ENCODE results near the gene SIL1. TPM values are rescaled to one million over a fixed set of nuclear protein-coding genes. Genes with fewer than 3 reads are reported as not detected.

The SIL1 gene
- polyA plus RNA-seq, 1 donor (not counting 4 experiments of a cell fraction or from before 2014, with no cell fraction given) = 45.4 TPM

DNA sequence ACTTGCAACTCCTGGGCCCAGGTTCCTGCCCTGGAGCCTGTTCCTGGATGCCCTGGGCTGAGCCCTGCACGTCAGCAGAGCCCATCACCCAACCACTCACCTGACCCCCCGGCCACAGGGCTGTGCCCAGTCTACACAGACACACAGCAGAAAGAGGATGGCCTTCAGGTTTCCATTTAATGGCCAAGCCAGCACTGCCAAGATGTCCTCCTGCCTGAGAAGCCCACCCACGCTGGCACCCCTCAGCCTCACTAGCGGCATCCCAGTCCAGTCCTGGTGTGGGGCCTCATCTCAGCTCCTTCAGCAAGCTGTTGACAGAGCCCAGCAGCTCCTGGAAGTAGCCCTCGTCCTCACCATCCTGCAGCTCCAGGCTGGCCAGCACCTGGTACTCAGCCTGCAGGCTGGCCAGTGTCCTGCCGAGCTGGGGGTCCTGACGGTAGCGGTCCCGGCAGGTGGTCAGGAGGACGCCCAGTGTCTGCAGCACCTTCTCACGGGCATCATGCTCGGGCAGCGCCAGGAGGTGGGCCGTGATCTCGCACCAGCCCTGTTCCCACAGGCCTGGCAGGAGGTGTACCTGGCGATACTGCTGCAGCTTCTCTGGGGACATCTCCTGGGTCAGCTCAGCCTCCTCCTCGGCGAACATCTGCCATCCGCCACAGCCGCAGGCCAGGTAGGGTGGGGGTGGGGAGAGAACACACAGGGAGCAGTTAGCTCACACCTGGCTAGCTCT is 251.2 kb downstream of the SIL1 start:
- H3K9me3 ChIP-seq (ENCODE audit: control insufficient read depth, low read depth, low read length) = no peaks in the 10 kb centered on the region
- H3K4me2 ChIP-seq (ENCODE audit: control insufficient read depth, extremely low read depth, insufficient read depth, low read depth, low read length) = no peak overlapping the region
- no peak for DNase-seq (ENCODE audit: low read depth, low spot score)
- no peak for TF ChIP-seq EZH2 (IDR thresholded peaks at IDR 0.05; ENCODE audit: low read length)
- TF ChIP-seq, protein P1, sequence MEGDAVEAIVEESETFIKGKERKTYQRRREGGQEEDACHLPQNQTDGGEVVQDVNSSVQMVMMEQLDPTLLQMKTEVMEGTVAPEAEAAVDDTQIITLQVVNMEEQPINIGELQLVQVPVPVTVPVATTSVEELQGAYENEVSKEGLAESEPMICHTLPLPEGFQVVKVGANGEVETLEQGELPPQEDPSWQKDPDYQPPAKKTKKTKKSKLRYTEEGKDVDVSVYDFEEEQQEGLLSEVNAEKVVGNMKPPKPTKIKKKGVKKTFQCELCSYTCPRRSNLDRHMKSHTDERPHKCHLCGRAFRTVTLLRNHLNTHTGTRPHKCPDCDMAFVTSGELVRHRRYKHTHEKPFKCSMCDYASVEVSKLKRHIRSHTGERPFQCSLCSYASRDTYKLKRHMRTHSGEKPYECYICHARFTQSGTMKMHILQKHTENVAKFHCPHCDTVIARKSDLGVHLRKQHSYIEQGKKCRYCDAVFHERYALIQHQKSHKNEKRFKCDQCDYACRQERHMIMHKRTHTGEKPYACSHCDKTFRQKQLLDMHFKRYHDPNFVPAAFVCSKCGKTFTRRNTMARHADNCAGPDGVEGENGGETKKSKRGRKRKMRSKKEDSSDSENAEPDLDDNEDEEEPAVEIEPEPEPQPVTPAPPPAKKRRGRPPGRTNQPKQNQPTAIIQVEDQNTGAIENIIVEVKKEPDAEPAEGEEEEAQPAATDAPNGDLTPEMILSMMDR (optimal IDR thresholded peaks at IDR 0.05 in 1 of 3, IDR thresholded peaks at IDR 0.05 in 1 of 3, conservative IDR thresholded peaks at IDR 0.05 in 1 of 3; ENCODE audit: extremely low read depth in 1 of 3, insufficient read depth in 2 of 3, low read length in 3 of 3) = no peak
- dilution Hi-C loops (cut with MboI; ENCODE audit: extremely low pct_ligation_motif_present, low sequenced_read_pairs) = no loop called here
- H3K79me2 ChIP-seq (ENCODE audit: control insufficient read depth, insufficient read depth, low read length) = no peaks in the 10 kb centered on the region
- H2AFZ ChIP-seq (ENCODE audit: control insufficient read depth, low read length) = no peak overlapping the region
- peaks cover 1 to 4% of the 10 kb centered on the region in 2 experiments for H3K36me3 ChIP-seq (ENCODE audit: control insufficient read depth in 2 of 2, extremely low read depth in 1 of 2, insufficient read depth in 2 of 2, low read length in 2 of 2)
- H3K27ac ChIP-seq (ENCODE audit: control insufficient read depth, insufficient read depth, low read length) = no peak overlapping the region
- no peak overlapping the region for H3K4me3 ChIP-seq (ENCODE audit: control insufficient read depth in 2 of 3, extremely low read depth in 1 of 3, insufficient read depth in 2 of 3, low read depth in 1 of 3, low read length in 3 of 3)
- no peaks in the 10 kb centered on the region for H4K20me1 ChIP-seq (ENCODE audit: control insufficient read depth, extremely low read depth, insufficient read depth, low read length)
- no peak for FAIRE-seq
- H3K27me3 ChIP-seq (ENCODE audit: control insufficient read depth, extremely low read depth, insufficient read depth, low read length) = no peaks in the 10 kb centered on the region
- no peak overlapping the region for H3K9ac ChIP-seq (ENCODE audit: control insufficient read depth, extremely low read depth, insufficient read depth, low read length)
- no peaks in the 10 kb centered on the region for H3K9me1 ChIP-seq (ENCODE audit: control insufficient read depth, extremely low read depth, insufficient read depth, low read length)
- H3K4me1 ChIP-seq (ENCODE audit: control insufficient read depth, extremely low read depth, insufficient read depth, low read length) = peaks cover 4% of the 10 kb centered on the region

DNA sequence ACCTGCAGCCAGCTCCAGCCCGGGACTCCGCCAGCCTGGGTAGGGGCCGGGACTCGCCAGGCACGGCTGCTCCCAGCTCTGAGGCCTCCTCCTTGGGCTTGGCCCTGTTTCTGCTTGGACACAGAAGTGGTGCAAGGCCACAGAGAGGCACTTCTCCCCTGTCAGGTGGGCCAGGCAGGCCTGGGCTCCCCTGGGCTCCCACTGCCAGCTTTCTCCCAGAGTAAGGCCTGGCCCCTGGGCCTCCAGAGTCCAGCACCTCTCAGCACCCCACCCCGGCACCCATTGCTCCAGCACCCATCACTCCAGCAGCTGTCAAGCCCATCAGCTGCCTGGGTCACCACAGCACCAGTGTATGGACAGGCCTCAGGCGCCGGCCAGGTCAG is 251.9 kb downstream of the SIL1 start:
- H3K9ac ChIP-seq (ENCODE audit: control insufficient read depth, extremely low read depth, insufficient read depth, low read length) = no peak overlapping the region
- no peaks in the 10 kb centered on the region for H3K9me3 ChIP-seq (ENCODE audit: control insufficient read depth, low read depth, low read length)
- H3K36me3 ChIP-seq (ENCODE audit: control insufficient read depth in 2 of 2, extremely low read depth in 1 of 2, insufficient read depth in 2 of 2, low read length in 2 of 2) = peaks cover 1 to 4% of the 10 kb centered on the region in 2 experiments
- H3K27me3 ChIP-seq (ENCODE audit: control insufficient read depth, extremely low read depth, insufficient read depth, low read length) = no peaks in the 10 kb centered on the region
- FAIRE-seq (no peak), DNase-seq (ENCODE audit: low read depth, low spot score) (no peak)
- H3K79me2 ChIP-seq (ENCODE audit: control insufficient read depth, insufficient read depth, low read length) = no peaks in the 10 kb centered on the region
- no peak overlapping the region for H3K27ac ChIP-seq (ENCODE audit: control insufficient read depth, insufficient read depth, low read length)
- peaks cover 4% of the 10 kb centered on the region for H3K4me1 ChIP-seq (ENCODE audit: control insufficient read depth, extremely low read depth, insufficient read depth, low read length)
- TF ChIP-seq, protein P1 (optimal IDR thresholded peaks at IDR 0.05 in 1 of 3, IDR thresholded peaks at IDR 0.05 in 1 of 3, conservative IDR thresholded peaks at IDR 0.05 in 1 of 3; ENCODE audit: extremely low read depth in 1 of 3, insufficient read depth in 2 of 3, low read length in 3 of 3) = no peak
- TF ChIP-seq EZH2 (IDR thresholded peaks at IDR 0.05; ENCODE audit: low read length) = no peak
- H2AFZ ChIP-seq (ENCODE audit: control insufficient read depth, low read length) = no peak overlapping the region
- H3K9me1 ChIP-seq (ENCODE audit: control insufficient read depth, extremely low read depth, insufficient read depth, low read length) = no peaks in the 10 kb centered on the region
- H3K4me3 ChIP-seq (ENCODE audit: control insufficient read depth in 2 of 3, extremely low read depth in 1 of 3, insufficient read depth in 2 of 3, low read depth in 1 of 3, low read length in 3 of 3) = no peak overlapping the region
- no peak overlapping the region for H3K4me2 ChIP-seq (ENCODE audit: control insufficient read depth, extremely low read depth, insufficient read depth, low read depth, low read length)
- dilution Hi-C loops (cut with MboI; ENCODE audit: extremely low pct_ligation_motif_present, low sequenced_read_pairs) = no loop called here
- H4K20me1 ChIP-seq (ENCODE audit: control insufficient read depth, extremely low read depth, insufficient read depth, low read length) = no peaks in the 10 kb centered on the region
